Measurements from ENCODE around the gene RCAN2.

RCAN2 gene

DNA sequence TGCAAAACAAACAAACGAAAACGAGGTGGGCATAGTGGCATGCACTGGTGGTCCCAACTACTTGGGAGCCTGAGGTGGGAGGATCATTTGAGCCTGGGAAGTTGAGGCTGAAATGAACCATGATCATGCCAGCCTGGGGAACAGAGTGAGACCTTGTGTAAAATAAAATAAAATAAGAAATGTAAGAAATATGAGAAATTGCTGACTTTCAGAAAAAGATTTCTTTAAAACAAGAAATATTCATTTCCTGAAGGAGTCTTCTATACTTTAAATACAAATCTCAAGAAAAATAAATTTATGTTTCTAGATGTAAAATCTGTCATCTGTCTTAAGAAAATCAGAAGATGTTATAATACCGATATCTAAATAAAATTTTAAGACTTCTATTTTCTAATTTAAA, 223.7 kb downstream of the RCAN2 start:
- TF ChIP-seq, protein P1, sequence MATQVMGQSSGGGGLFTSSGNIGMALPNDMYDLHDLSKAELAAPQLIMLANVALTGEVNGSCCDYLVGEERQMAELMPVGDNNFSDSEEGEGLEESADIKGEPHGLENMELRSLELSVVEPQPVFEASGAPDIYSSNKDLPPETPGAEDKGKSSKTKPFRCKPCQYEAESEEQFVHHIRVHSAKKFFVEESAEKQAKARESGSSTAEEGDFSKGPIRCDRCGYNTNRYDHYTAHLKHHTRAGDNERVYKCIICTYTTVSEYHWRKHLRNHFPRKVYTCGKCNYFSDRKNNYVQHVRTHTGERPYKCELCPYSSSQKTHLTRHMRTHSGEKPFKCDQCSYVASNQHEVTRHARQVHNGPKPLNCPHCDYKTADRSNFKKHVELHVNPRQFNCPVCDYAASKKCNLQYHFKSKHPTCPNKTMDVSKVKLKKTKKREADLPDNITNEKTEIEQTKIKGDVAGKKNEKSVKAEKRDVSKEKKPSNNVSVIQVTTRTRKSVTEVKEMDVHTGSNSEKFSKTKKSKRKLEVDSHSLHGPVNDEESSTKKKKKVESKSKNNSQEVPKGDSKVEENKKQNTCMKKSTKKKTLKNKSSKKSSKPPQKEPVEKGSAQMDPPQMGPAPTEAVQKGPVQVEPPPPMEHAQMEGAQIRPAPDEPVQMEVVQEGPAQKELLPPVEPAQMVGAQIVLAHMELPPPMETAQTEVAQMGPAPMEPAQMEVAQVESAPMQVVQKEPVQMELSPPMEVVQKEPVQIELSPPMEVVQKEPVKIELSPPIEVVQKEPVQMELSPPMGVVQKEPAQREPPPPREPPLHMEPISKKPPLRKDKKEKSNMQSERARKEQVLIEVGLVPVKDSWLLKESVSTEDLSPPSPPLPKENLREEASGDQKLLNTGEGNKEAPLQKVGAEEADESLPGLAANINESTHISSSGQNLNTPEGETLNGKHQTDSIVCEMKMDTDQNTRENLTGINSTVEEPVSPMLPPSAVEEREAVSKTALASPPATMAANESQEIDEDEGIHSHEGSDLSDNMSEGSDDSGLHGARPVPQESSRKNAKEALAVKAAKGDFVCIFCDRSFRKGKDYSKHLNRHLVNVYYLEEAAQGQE (IDR thresholded peaks at IDR 0.05; ENCODE audit: insufficient replicate concordance, low read depth), result no peak
- TF ChIP-seq POLR2AphosphoS5 (IDR thresholded peaks at IDR 0.05; ENCODE audit: low read depth) (no peak), SPI1 (IDR thresholded peaks at IDR 0.05; ENCODE audit: borderline replicate concordance, low read depth) (no peak), GABPA (IDR thresholded peaks at IDR 0.05; ENCODE audit: low read depth) (no peak)
- TF ChIP-seq, protein P2, sequence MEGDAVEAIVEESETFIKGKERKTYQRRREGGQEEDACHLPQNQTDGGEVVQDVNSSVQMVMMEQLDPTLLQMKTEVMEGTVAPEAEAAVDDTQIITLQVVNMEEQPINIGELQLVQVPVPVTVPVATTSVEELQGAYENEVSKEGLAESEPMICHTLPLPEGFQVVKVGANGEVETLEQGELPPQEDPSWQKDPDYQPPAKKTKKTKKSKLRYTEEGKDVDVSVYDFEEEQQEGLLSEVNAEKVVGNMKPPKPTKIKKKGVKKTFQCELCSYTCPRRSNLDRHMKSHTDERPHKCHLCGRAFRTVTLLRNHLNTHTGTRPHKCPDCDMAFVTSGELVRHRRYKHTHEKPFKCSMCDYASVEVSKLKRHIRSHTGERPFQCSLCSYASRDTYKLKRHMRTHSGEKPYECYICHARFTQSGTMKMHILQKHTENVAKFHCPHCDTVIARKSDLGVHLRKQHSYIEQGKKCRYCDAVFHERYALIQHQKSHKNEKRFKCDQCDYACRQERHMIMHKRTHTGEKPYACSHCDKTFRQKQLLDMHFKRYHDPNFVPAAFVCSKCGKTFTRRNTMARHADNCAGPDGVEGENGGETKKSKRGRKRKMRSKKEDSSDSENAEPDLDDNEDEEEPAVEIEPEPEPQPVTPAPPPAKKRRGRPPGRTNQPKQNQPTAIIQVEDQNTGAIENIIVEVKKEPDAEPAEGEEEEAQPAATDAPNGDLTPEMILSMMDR (IDR thresholded peaks at IDR 0.05; ENCODE audit: insufficient read depth, low read length), result no peak
- peaks cover 2% of the 10 kb centered on the region for H3K27me3 ChIP-seq (ENCODE audit: insufficient read depth, poor library complexity, severe bottlenecking)
- no peak overlapping the region for H3K4me3 ChIP-seq (replicated peaks; ENCODE audit: insufficient read depth, low read length)
- H3K27ac ChIP-seq (replicated peaks), result no peak overlapping the region
- no peak for DNase-seq (ENCODE audit: low read depth in 1 of 2, low spot score in 1 of 2)

DNA sequence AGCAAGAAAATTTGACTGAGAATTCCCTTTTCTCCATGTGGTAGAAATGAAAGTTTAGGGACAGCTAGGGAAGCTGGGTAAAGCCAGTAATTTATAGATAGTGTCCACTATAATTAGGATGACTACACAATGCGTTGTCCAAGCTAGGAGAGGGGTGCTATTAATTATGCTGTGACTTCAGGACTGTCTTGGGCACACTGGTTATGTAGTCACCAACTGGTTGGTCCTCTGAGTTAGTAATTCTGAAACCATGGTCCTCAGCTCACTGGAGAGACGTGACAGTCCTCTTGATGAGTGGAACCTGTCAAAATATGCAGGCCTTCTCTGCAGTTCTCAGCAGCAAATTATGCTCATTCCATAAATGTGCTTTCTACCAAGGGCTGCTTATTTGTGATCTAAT, 225.9 kb downstream of the RCAN2 start:
- H3K4me3 ChIP-seq (replicated peaks; ENCODE audit: insufficient read depth, low read length), result no peak overlapping the region
- no peak for DNase-seq (ENCODE audit: low read depth in 1 of 2, low spot score in 1 of 2)
- H3K27me3 ChIP-seq (ENCODE audit: insufficient read depth, poor library complexity, severe bottlenecking), result peaks cover 2% of the 10 kb centered on the region
- TF ChIP-seq, protein P1 (IDR thresholded peaks at IDR 0.05; ENCODE audit: insufficient replicate concordance, low read depth), result no peak
- TF ChIP-seq GABPA (IDR thresholded peaks at IDR 0.05; ENCODE audit: low read depth) (no peak), SPI1 (IDR thresholded peaks at IDR 0.05; ENCODE audit: borderline replicate concordance, low read depth) (no peak), POLR2AphosphoS5 (IDR thresholded peaks at IDR 0.05; ENCODE audit: low read depth) (no peak)
- TF ChIP-seq, protein P2 (IDR thresholded peaks at IDR 0.05; ENCODE audit: insufficient read depth, low read length), result no peak
- no peak overlapping the region for H3K27ac ChIP-seq (replicated peaks)

DNA sequence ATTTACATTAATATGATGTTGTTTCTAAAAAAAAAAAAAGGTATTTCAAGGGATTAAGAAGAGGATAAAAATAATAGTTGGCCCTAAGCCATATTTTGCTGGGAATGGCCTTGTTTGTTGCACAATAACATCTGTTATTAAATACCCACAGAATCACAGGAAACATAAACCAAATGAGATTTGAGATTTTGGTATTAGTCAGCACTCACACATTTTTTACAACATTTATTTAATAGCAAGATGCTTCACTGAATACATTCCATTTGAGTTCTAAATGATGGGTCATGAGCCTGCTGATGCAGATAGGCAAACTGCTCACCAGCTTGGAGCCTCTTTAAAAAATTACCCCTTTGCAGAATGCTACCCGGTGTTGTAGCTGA, 227.6 kb downstream of the RCAN2 start:
- Histone ChIP-seq H3K4me3 (replicated peaks; ENCODE audit: insufficient read depth, low read length) (no peak overlapping the region), H3K27ac (replicated peaks) (no peak overlapping the region), H3K27me3 (ENCODE audit: insufficient read depth, poor library complexity, severe bottlenecking) (peaks cover 2% of the 10 kb centered on the region)
- TF ChIP-seq POLR2AphosphoS5 (IDR thresholded peaks at IDR 0.05; ENCODE audit: low read depth) (no peak), GABPA (IDR thresholded peaks at IDR 0.05; ENCODE audit: low read depth) (no peak), SPI1 (IDR thresholded peaks at IDR 0.05; ENCODE audit: borderline replicate concordance, low read depth) (no peak)
- TF ChIP-seq, protein P2 (IDR thresholded peaks at IDR 0.05; ENCODE audit: insufficient read depth, low read length), result no peak
- TF ChIP-seq, protein P1 (IDR thresholded peaks at IDR 0.05; ENCODE audit: insufficient replicate concordance, low read depth), result no peak
- DNase-seq (ENCODE audit: low read depth in 1 of 2, low spot score in 1 of 2), result no peak

Measured in HL-60 (cell line).